ENCODE results near the gene BTRC. TPM values are rescaled to one million over a fixed set of nuclear protein-coding genes. Genes with fewer than 3 reads are reported as not detected.
"Not testable (repeated sequence)": the region's sequence is repeated elsewhere in the genome, so short reads cannot be mapped to it uniquely, and the experiment has no call there.

BTRC gene
- total and polyA plus RNA-seq, 8 donors, result 4.3 to 16.4 (median 9.0) TPM

- H3K9me3 ChIP-seq, result no peaks in the 10 kb centered on the region
- intact Hi-C loops (cut with DNase I), result no loop called here
- peaks cover 0 to 9% (median 9%) of the 10 kb centered on the region in 3 donors for H3K4me1 ChIP-seq
- H3K4me3 ChIP-seq, result no peak overlapping the region
- FAIRE-seq (no peak), DNase-seq (no peak), ATAC-seq (no peak)
- TF ChIP-seq, protein P1, sequence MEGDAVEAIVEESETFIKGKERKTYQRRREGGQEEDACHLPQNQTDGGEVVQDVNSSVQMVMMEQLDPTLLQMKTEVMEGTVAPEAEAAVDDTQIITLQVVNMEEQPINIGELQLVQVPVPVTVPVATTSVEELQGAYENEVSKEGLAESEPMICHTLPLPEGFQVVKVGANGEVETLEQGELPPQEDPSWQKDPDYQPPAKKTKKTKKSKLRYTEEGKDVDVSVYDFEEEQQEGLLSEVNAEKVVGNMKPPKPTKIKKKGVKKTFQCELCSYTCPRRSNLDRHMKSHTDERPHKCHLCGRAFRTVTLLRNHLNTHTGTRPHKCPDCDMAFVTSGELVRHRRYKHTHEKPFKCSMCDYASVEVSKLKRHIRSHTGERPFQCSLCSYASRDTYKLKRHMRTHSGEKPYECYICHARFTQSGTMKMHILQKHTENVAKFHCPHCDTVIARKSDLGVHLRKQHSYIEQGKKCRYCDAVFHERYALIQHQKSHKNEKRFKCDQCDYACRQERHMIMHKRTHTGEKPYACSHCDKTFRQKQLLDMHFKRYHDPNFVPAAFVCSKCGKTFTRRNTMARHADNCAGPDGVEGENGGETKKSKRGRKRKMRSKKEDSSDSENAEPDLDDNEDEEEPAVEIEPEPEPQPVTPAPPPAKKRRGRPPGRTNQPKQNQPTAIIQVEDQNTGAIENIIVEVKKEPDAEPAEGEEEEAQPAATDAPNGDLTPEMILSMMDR (IDR thresholded peaks at IDR 0.05), result no peak
- WGBS, 2 donors, result 59 to 62% methylated on average over 5 of the region's 5 CpGs
- no peaks in the 10 kb centered on the region for H3K36me3 ChIP-seq
- no peak overlapping the region for H3K27ac ChIP-seq
- H3K27me3 ChIP-seq, result no peaks in the 10 kb centered on the region
Measured at GRCh38 chr10:101358706-101359300, 4.8 kb downstream of the BTRC start.

DNA sequence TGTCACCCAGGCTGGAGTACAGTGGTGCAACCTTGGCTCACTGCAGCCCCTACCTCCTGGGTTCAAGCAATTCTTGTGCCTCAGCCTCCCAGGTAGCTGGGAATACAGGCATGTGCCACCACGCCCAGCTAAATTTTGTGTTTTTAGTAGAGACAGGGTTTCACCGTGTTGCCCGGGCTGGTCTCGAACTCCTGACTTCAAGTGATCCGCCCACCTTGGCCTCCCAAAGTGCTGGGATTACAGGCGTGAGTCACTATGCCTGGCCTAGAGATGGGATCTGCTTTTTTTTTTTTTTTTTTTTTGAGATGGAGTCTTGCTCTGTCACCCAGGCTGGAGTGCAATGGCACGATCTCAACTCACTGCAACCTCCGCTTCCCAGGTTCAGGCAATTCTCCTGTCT, 6.1 kb downstream of the BTRC start:
- H3K27ac ChIP-seq; DNase-seq; H3K4me1 ChIP-seq; H3K4me3 ChIP-seq; H3K27me3 ChIP-seq; H3K9me3 ChIP-seq; H3K36me3 ChIP-seq; intact Hi-C loops (cut with DNase I); ATAC-seq; FAIRE-seq: not testable (repeated sequence)
- 91 to 95% methylated on average over 8 of the region's 8 CpGs for whole genome bisulfite sequencing, 2 donors

- FAIRE-seq; intact Hi-C loops (cut with DNase I): not testable (repeated sequence)
Measured at GRCh38 chr10:101360841-101361240, 6.9 kb downstream of the BTRC start.

DNA sequence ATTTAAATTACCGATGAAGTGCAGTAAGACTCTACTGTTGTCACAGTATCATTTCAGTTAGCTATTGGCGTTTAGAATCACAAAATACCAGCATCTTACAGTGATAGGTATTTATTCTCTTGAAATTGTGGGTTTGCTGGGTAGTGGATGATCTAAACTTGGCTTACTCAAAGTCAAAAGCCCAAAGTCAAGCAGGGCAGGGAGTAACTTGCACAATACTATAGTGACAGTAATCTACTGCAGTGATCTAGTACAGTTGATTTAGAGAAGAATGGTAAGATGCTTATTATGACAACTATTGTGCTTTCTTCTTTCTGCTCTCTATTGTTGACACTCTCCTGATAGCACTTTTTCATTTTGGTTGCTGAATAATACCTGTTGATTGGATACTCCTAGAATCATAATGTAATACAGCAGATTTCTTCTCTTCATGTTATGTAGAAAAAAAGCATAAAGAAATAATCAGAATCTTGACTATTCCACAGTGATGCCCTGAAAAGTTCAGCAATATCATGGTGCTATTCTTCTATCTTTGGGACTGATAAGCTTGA, 10.0 kb downstream of the BTRC start:
- Histone ChIP-seq H3K9me3 (no peaks in the 10 kb centered on the region), H3K4me3 (no peak overlapping the region), H3K36me3 (no peaks in the 10 kb centered on the region), H3K4me1 (no peaks in the 10 kb centered on the region), H3K27ac (no peak overlapping the region), H3K27me3 (no peaks in the 10 kb centered on the region)
- FAIRE-seq, result no peak
- DNase-seq, result no peak
- ATAC-seq, result no peak
- intact Hi-C loops (cut with DNase I), result no loop called here
- 83 to 94% methylated on average over 2 of the region's 2 CpGs for WGBS, 2 donors
- TF ChIP-seq, protein P1 (IDR thresholded peaks at IDR 0.05), result no peak

More at GRCh38 chr10:101360841-101361240, 6.9 kb downstream of the BTRC start:
- not testable (repeated sequence) for H3K4me1 ChIP-seq, H3K9me3 ChIP-seq, ATAC-seq, H3K36me3 ChIP-seq, DNase-seq, H3K4me3 ChIP-seq, H3K27me3 ChIP-seq, H3K27ac ChIP-seq
- 95 to 97% methylated on average over 4 of the region's 4 CpGs for WGBS, 2 donors

DNA sequence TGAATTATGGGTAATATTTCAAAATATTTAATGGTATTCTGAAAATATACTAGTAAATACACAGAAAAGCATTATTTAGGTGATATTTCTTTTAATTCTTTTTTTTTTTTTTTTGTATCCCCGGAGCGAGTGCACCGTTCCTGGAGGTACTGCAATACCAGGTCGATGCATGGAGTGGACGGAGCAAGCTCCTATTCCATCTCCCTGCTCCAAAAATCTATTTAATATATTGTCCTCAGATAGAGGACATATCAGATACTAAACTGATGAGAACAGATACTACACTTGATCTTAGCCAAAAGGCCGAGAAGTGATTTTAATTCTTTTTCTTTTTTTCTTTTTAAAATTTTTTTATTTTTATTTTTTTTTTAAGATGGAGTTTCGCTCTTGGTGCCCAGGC, 10.8 kb downstream of the BTRC start:
- intact Hi-C loops (cut with DNase I), result no loop called here
- H3K36me3 ChIP-seq, result no peaks in the 10 kb centered on the region
- H3K4me3 ChIP-seq, result no peak overlapping the region
- no peaks in the 10 kb centered on the region for H3K4me1 ChIP-seq
- DNase-seq, result no peak
- TF ChIP-seq, protein P1 (IDR thresholded peaks at IDR 0.05), result no peak
- no peak for ATAC-seq
- no peak overlapping the region for H3K27ac ChIP-seq
- no peaks in the 10 kb centered on the region for H3K9me3 ChIP-seq
- peak; percentile 96 for FAIRE-seq
- 84 to 88% methylated on average over 7 of the region's 7 CpGs for WGBS, 2 donors
- H3K27me3 ChIP-seq, result no peaks in the 10 kb centered on the region

Data from pancreas (tissue), 10 donors.